ENCODE results near the gene KLHL3. TPM values are rescaled to one million over a fixed set of nuclear protein-coding genes. Genes with fewer than 3 reads are reported as not detected.
A peak's percentile ranks its signal among the peaks of the same experiment; 100 is the strongest.

Gene KLHL3
- 2.6 and 4.0 TPM in 2 replicates for total RNA-seq (2011; cell fraction: chromatin; rRNA removed; ENCODE audit: low replicate concordance)
- 1.6 and 2.3 TPM in 2 replicates for total RNA-seq (2011; cell fraction: nucleolus; rRNA removed)
- 2.4 and 3.3 TPM in 2 replicates for total RNA-seq (2011; cell fraction: nucleoplasm; rRNA removed)
- total RNA-seq (2014; rRNA removed): under 0.01 and 0.65 TPM in 2 replicates
- total RNA-seq (2014; rRNA removed; fragmentation: Illumina TruSeq; extraction: Trizol): 0.26 and 0.33 TPM in 2 replicates
- total RNA-seq (2015; rRNA removed; fragmentation: Illumina TruSeq; extraction: Trizol): 0.64 and 0.65 TPM in 2 replicates
- 0.31 and 0.38 TPM in 2 replicates for total RNA-seq (2021)
- polyA plus RNA-seq (2011; rRNA removed): 1.5 and 2.1 TPM in 2 replicates
- polyA plus RNA-seq (2011; cell fraction: cytosol; rRNA removed): 0.58 and 0.94 TPM in 2 replicates
- polyA plus RNA-seq (2011; cell fraction: nucleus; rRNA removed): 4.1 and 5.2 TPM in 2 replicates
- polyA plus RNA-seq (2012): 0.43 and 2.9 TPM in 2 replicates
- polyA plus RNA-seq (2014; fragmentation: Illumina TruSeq; extraction: Trizol): 0.22 and 0.24 TPM in 2 replicates
- under 1 TPM; 0.14 to 0.18 TPM for polyA plus RNA-seq (2014; fragmentation: Nextera tagmentation; extraction: Ambion mirVana)
- polyA plus RNA-seq (2014; rRNA removed): 0.19 and 0.47 TPM in 2 replicates
- polyA minus RNA-seq (2011; rRNA and poly(A)+ RNA removed): 4.1 and 4.4 TPM in 2 replicates
- 0.64 TPM in 1 of 2 replicates, not detected in the other for polyA minus RNA-seq (2011; cell fraction: cytosol; rRNA and poly(A)+ RNA removed)
- polyA minus RNA-seq (2011; cell fraction: nucleus; rRNA and poly(A)+ RNA removed): 3.4 and 6.1 TPM in 2 replicates
- Bru-seq, nascent RNA: percentile 36 among the genes with signal in this experiment
- BruChase-seq, experiment 1, labeled RNA remaining after a 2-hour chase: percentile 49 among the genes with signal in this experiment
- BruChase-seq, experiment 2, labeled RNA remaining after a 6-hour chase: percentile 48 among the genes with signal in this experiment
- long read RNA-seq, experiment 1: 0 reads
- long read RNA-seq, experiment 2: 0 reads
- long read RNA-seq, experiment 3: 0 reads

GRCh38 chr5:137735555-137736284 is at the start of gene KLHL3:
Gene KLHL3 (minus strand): TSS chr5:137736089. CDS start chr5:137735646, 443 bp downstream.
- DNase-seq (ENCODE audit: extremely low read depth in 1 of 4, low spot score in 3 of 4) (no peak), ATAC-seq (peak; percentile 65), FAIRE-seq (peak; percentile 55)
- H3K27ac ChIP-seq (ENCODE audit: extremely low read depth, low read depth, low read length): no peak within 1 kb of the TSS
- WGBS (ENCODE audit: insufficient coverage, low coverage, missing lambda C conversion rate): 0% methylated on average over 9 of the region's 12 CpGs
- BruUV-seq (replicated peaks): no TSS peak
- in situ Hi-C loops (cut with MboI) (no loop called here), intact Hi-C loops (cut with micrococcal nuclease) (no loop called here)
- CTCF ChIA-PET (ENCODE audit: low intra/inter-chr PET ratio): interaction anchor here (0.9 kb wide), 1 partner anchor 10 kb away, joined by 3 read pairs; no protein-coding TSS in a partner anchor
- H3K27me3 ChIP-seq (ENCODE audit: control insufficient read depth in 2 of 2, insufficient read depth in 2 of 2, low read length in 2 of 2): peaks cover 12 to 24% of the 10 kb centered on the region in 2 experiments; a peak in 4 of 5 replicates
- no peak within 1 kb of the TSS for H2AFZ ChIP-seq (ENCODE audit: low read depth, low read length)
- H3K9ac ChIP-seq (ENCODE audit: insufficient read depth in 1 of 2, low read depth in 2 of 2, low read length in 2 of 2): peak within 1 kb of the TSS in 1 of 2 experiments; percentile 7; a peak in 1 of 4 replicates
- no peaks in the 10 kb centered on the region for H4K20me1 ChIP-seq (replicated peaks; ENCODE audit: control insufficient read depth, insufficient read depth, low read length)
- no peaks in the 10 kb centered on the region for H3K9me1 ChIP-seq (ENCODE audit: control insufficient read depth, insufficient read depth, low read length)
- H3K79me2 ChIP-seq (ENCODE audit: control insufficient read depth, insufficient read depth, low read length): no peaks in the 10 kb centered on the region
- POLR2A ChIA-PET: interaction anchor here (0.5 to 1.3 kb wide), 4 partner anchors 8 to 1201 kb away, joined by 3 read pairs; no protein-coding TSS in a partner anchor
- no peak within 1 kb of the TSS for H3K4me3 ChIP-seq
- no peak within 1 kb of the TSS for H3K4me2 ChIP-seq (ENCODE audit: insufficient read depth, low read length)
- H3K4me1 ChIP-seq (replicated peaks in 1 of 2; ENCODE audit: control insufficient read depth in 2 of 2, insufficient read depth in 2 of 2, low read length in 2 of 2): no peaks in the 10 kb centered on the region; a peak in 1 of 5 replicates
- H3K36me3 ChIP-seq (ENCODE audit: control insufficient read depth, insufficient read depth, low read length): no peaks in the 10 kb centered on the region
- no peaks in the 10 kb centered on the region for H3K9me3 ChIP-seq (replicated peaks; ENCODE audit: control insufficient read depth, insufficient read depth, low read depth, low read length)
- TF ChIP-seq TRIM25 (IDR thresholded peaks at IDR 0.05; ENCODE audit: borderline replicate concordance): no peak
- TF ChIP-seq, protein P1, sequence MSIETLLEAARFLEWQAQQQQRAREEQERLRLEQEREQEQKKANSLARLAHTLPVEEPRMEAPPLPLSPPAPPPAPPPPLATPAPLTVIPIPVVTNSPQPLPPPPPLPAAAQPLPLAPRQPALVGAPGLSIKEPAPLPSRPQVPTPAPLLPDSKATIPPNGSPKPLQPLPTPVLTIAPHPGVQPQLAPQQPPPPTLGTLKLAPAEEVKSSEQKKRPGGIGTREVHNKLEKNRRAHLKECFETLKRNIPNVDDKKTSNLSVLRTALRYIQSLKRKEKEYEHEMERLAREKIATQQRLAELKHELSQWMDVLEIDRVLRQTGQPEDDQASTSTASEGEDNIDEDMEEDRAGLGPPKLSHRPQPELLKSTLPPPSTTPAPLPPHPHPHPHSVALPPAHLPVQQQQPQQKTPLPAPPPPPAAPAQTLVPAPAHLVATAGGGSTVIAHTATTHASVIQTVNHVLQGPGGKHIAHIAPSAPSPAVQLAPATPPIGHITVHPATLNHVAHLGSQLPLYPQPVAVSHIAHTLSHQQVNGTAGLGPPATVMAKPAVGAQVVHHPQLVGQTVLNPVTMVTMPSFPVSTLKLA (conservative IDR thresholded peaks at IDR 0.05): no peak
- no peak for TF ChIP-seq HMG20A (CRISPR knock-in tag; conservative IDR thresholded peaks at IDR 0.05)
- TF ChIP-seq ZNF124 (CRISPR knock-in tag; IDR thresholded peaks at IDR 0.05): no peak
- 0 out of 4 replicates have a peak, but pooled peaks of 1 of the 2 experiments have one; percentile 6 for TF ChIP-seq RCOR1 (IDR thresholded peaks at IDR 0.05; ENCODE audit: borderline replicate concordance in 1 of 2, low read depth in 2 of 2, low read length in 2 of 2)
- TF ChIP-seq KAT2B (IDR thresholded peaks at IDR 0.05; ENCODE audit: low read depth, low read length): no peak
- TF ChIP-seq ARID2 (IDR thresholded peaks at IDR 0.05): no peak
- peak; percentile 63 for TF ChIP-seq NFE2 (IDR thresholded peaks at IDR 0.05; ENCODE audit: low read depth)
- TF ChIP-seq, protein P2, sequence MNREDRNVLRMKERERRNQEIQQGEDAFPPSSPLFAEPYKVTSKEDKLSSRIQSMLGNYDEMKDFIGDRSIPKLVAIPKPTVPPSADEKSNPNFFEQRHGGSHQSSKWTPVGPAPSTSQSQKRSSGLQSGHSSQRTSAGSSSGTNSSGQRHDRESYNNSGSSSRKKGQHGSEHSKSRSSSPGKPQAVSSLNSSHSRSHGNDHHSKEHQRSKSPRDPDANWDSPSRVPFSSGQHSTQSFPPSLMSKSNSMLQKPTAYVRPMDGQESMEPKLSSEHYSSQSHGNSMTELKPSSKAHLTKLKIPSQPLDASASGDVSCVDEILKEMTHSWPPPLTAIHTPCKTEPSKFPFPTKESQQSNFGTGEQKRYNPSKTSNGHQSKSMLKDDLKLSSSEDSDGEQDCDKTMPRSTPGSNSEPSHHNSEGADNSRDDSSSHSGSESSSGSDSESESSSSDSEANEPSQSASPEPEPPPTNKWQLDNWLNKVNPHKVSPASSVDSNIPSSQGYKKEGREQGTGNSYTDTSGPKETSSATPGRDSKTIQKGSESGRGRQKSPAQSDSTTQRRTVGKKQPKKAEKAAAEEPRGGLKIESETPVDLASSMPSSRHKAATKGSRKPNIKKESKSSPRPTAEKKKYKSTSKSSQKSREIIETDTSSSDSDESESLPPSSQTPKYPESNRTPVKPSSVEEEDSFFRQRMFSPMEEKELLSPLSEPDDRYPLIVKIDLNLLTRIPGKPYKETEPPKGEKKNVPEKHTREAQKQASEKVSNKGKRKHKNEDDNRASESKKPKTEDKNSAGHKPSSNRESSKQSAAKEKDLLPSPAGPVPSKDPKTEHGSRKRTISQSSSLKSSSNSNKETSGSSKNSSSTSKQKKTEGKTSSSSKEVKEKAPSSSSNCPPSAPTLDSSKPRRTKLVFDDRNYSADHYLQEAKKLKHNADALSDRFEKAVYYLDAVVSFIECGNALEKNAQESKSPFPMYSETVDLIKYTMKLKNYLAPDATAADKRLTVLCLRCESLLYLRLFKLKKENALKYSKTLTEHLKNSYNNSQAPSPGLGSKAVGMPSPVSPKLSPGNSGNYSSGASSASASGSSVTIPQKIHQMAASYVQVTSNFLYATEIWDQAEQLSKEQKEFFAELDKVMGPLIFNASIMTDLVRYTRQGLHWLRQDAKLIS (CRISPR knock-in tag; IDR thresholded peaks at IDR 0.05): no peak
